Astrocyte (in vitro differentiated cells and primary cell): ENCODE data around the gene ST6GALNAC6. TPM values are rescaled to one million over a fixed set of nuclear protein-coding genes. Genes with fewer than 3 reads are reported as not detected.

Experiments
- DNase-seq: peaks from one replicate; pipeline ENCODE4 v3.0.0-alpha.2; 2010; ENCODE audit warnings: low read depth
- FAIRE-seq: peaks from 2 replicates; lab custom pipeline; 2011; peaks lifted over from hg19 to GRCh38; lab: Jason Lieb, UNC
- H2AFZ ChIP-seq: 2 replicates; pipeline ENCODE4 v1.6.0; 2012; ENCODE audit warnings: low read depth, low read length, inconsistent platforms
- H3K27ac ChIP-seq: 2 replicates; pipeline ENCODE4 v1.5.1; 2011; ENCODE audit warnings: low read depth, low read length, inconsistent platforms
- H3K27me3 ChIP-seq: 2 replicates; pipeline ENCODE4 v1.6.0; 2011; ENCODE audit warnings: low read length, inconsistent platforms; ENCODE audit not compliant: insufficient read depth
- H3K36me3 ChIP-seq: 2 replicates; pipeline ENCODE4 v1.5.1; 2011; ENCODE audit warnings: low read length, inconsistent platforms; ENCODE audit not compliant: insufficient read depth
- H3K4me1 ChIP-seq: 2 replicates; pipeline ENCODE4 v1.5.1; 2011; ENCODE audit warnings: low read length, inconsistent platforms; ENCODE audit not compliant: insufficient read depth
- H3K4me2 ChIP-seq: 2 replicates; pipeline ENCODE4 v1.6.0; 2012; ENCODE audit warnings: low read length, inconsistent platforms
- H3K4me3 ChIP-seq: 2 replicates; pipeline ENCODE4 v1.5.1; 2011; ENCODE audit warnings: low read depth, mild to moderate bottlenecking, low read length, inconsistent platforms; ENCODE audit not compliant: insufficient read depth
- H3K79me2 ChIP-seq: 2 replicates; pipeline ENCODE4 v1.6.0; 2012; ENCODE audit warnings: mild to moderate bottlenecking, low read length, inconsistent platforms; ENCODE audit not compliant: insufficient read depth
- H3K9ac ChIP-seq: 2 replicates; pipeline ENCODE4 v1.6.0; 2012; ENCODE audit warnings: mild to moderate bottlenecking, low read length, inconsistent platforms
- H3K9me3 ChIP-seq: 2 replicates; pipeline ENCODE4 v1.5.1; 2012; ENCODE audit warnings: low read depth, mild to moderate bottlenecking, low read length, inconsistent platforms; ENCODE audit not compliant: insufficient read depth
- H4K20me1 ChIP-seq: 2 replicates; pipeline ENCODE4 v1.6.0; 2012; ENCODE audit warnings: low read length, inconsistent platforms; ENCODE audit not compliant: insufficient read depth
- H3K27ac Mint-ChIP-seq: one replicate; pipeline ENCODE4 v1.8.0; 2021; ENCODE audit warnings: mild to moderate bottlenecking, mixed read lengths; ENCODE audit not compliant: unreplicated experiment
- H3K27me3 Mint-ChIP-seq: one replicate; pipeline ENCODE4 v1.8.0; 2021; ENCODE audit warnings: low read depth, mixed read lengths; ENCODE audit not compliant: unreplicated experiment
- H3K36me3 Mint-ChIP-seq: one replicate; pipeline ENCODE4 v1.8.0; 2021; ENCODE audit warnings: low read depth, mixed read lengths; ENCODE audit not compliant: unreplicated experiment
- H3K4me1 Mint-ChIP-seq: one replicate; pipeline ENCODE4 v1.8.0; 2021; ENCODE audit warnings: low read depth, mixed read lengths; ENCODE audit not compliant: unreplicated experiment
- H3K4me3 Mint-ChIP-seq: one replicate; pipeline ENCODE4 v1.8.0; 2021; ENCODE audit warnings: mild to moderate bottlenecking, moderate library complexity, mixed read lengths; ENCODE audit not compliant: unreplicated experiment
- H3K9me3 Mint-ChIP-seq: one replicate; pipeline ENCODE4 v1.8.0; 2021; ENCODE audit warnings: mild to moderate bottlenecking, mixed read lengths; ENCODE audit not compliant: unreplicated experiment
- EZH2 ChIP-seq: IDR thresholded peaks from 2 replicates; pipeline ENCODE4 v1.6.1; 2012; ENCODE audit warnings: mild to moderate bottlenecking, low read length, inconsistent platforms; ENCODE audit not compliant: insufficient read depth
- total RNA-seq: library from RNA; stranded (reverse); gene quantifications from 2 replicates; pipeline ENCODE4 v1.2.1, GENCODE V29; 2021
- TF ChIP-seq, protein P1 (sequence below): IDR thresholded peaks from 2 replicates; pipeline ENCODE4 v1.5.1; 2011; ENCODE audit warnings: low read depth, mild to moderate bottlenecking, inconsistent platforms, low read length, moderate library complexity; ENCODE audit not compliant: insufficient read depth

ST6GALNAC6 gene
- total RNA-seq, 1 donor from 2014 or later: 30.4 TPM

DNA sequence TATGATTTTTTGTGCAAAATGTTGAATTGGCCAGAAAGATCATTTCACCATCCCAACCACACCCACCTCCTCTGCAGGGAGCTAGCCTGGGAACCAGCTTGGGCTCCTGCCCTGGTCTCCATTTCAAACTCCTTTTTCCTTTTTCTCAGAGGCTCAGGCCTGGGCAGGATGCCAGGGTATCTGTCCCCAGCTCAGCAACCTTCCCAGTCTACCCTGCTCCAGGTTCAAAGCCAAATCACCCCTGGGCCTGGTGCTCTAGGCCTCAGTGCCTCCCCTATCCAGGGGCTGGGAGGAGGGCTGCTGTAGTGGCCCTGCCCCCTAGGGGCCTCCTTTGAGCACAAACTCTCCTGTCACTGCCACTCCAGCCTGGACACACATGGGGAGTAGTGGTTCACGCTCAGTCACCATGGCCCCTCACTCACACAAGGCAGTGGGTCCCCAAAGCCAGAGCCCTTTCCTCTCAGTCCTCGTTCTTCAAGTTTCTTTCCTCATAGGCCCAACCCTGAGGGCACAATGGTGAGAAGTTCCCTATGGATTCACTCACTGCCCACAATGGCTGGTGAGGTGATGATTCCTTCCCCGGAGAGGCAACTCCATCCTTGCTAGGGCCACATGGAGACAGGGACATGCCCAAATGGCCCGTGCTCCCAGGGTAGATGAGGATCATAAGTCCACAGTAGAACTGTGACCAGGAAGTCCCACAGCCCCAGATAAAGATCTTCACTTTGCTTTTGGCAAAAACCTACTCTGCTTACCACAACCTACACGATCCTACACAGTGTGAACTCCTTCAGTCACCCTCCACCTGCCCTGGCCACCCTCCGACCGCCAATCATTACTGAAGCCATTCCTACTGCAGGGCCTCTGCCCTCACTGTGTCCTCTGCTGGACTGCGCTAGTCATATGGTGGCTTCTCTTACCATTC, 19.0 kb upstream of the ST6GALNAC6 start:
- no peaks in the 10 kb centered on the region for H3K27me3 Mint-ChIP-seq
- Histone ChIP-seq H3K27ac (peak overlapping the region; percentile 70), H3K36me3 (no peaks in the 10 kb centered on the region), H3K4me3 (no peak overlapping the region), H4K20me1 (no peaks in the 10 kb centered on the region), H3K79me2 (peaks cover 8% of the 10 kb centered on the region), H3K27me3 (no peaks in the 10 kb centered on the region), H3K9me3 (no peaks in the 10 kb centered on the region), H3K4me2 (peak overlapping the region; percentile 51), H2AFZ (no peak overlapping the region), H3K9ac (peak overlapping the region; percentile 37), H3K4me1 (peaks cover 42% of the 10 kb centered on the region)
- no peaks in the 10 kb centered on the region for H3K9me3 Mint-ChIP-seq
- peak overlapping the region; percentile 81 for H3K27ac Mint-ChIP-seq
- TF ChIP-seq, protein P1, sequence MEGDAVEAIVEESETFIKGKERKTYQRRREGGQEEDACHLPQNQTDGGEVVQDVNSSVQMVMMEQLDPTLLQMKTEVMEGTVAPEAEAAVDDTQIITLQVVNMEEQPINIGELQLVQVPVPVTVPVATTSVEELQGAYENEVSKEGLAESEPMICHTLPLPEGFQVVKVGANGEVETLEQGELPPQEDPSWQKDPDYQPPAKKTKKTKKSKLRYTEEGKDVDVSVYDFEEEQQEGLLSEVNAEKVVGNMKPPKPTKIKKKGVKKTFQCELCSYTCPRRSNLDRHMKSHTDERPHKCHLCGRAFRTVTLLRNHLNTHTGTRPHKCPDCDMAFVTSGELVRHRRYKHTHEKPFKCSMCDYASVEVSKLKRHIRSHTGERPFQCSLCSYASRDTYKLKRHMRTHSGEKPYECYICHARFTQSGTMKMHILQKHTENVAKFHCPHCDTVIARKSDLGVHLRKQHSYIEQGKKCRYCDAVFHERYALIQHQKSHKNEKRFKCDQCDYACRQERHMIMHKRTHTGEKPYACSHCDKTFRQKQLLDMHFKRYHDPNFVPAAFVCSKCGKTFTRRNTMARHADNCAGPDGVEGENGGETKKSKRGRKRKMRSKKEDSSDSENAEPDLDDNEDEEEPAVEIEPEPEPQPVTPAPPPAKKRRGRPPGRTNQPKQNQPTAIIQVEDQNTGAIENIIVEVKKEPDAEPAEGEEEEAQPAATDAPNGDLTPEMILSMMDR: no peak
- no peak for TF ChIP-seq EZH2
- peak overlapping the region; percentile 5 for H3K4me3 Mint-ChIP-seq
- peaks cover 15% of the 10 kb centered on the region for H3K4me1 Mint-ChIP-seq
- H3K36me3 Mint-ChIP-seq: peaks cover 1% of the 10 kb centered on the region
- no peak for FAIRE-seq
- DNase-seq: no peak

DNA sequence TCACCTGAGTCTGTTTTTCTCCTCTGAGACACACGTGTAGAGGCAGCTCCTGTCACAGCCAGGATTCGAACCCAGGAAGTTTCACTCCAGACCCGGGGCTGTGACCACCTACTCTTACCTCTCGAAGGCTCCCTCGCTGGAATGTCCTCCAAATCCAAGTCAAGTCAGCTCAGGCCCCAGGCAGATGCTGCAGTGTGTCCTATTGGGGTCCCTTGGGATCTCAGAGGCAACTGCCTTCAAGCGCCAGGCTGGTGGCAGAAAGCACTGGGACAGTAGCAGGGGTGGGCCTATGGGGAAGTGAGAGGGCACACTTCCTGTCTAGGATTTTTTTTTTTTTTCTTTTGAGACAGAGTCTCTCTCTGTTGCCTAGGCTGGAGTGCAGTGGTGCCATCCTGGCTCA, 18.2 kb upstream of the ST6GALNAC6 start:
- Histone ChIP-seq H3K4me3 (no peak overlapping the region), H3K79me2 (peaks cover 8% of the 10 kb centered on the region), H3K9me3 (no peaks in the 10 kb centered on the region), H3K4me1 (peaks cover 41% of the 10 kb centered on the region), H3K4me2 (no peak overlapping the region), H3K27me3 (no peaks in the 10 kb centered on the region), H2AFZ (no peak overlapping the region), H3K9ac (no peak overlapping the region), H3K27ac (no peak overlapping the region), H4K20me1 (no peaks in the 10 kb centered on the region), H3K36me3 (no peaks in the 10 kb centered on the region)
- H3K9me3 Mint-ChIP-seq: no peaks in the 10 kb centered on the region
- H3K27me3 Mint-ChIP-seq: no peaks in the 10 kb centered on the region
- peaks cover 15% of the 10 kb centered on the region for H3K4me1 Mint-ChIP-seq
- peak overlapping the region; percentile 73 for H3K4me3 Mint-ChIP-seq
- FAIRE-seq (no peak), DNase-seq (no peak)
- H3K36me3 Mint-ChIP-seq: peaks cover 1% of the 10 kb centered on the region
- no peak overlapping the region for H3K27ac Mint-ChIP-seq
- TF ChIP-seq EZH2: no peak
- TF ChIP-seq, protein P1: no peak
